SU-DHL-6 (cell line): ENCODE data around the gene TUFT1.

Experiments
- H2AFZ ChIP-seq: fragments of 200-600 bp; sonication (generic); 2 replicates; pipeline ENCODE4 v1.6.1; 2014; ENCODE audit warnings: low read depth, mild to moderate bottlenecking, moderate library complexity, mixed read lengths, antibody characterized with exemption, low read length; ENCODE audit not compliant: severe bottlenecking
- H3F3A ChIP-seq: fragments of 200-600 bp; shearing (Covaris generic); 2 replicates; pipeline ENCODE4 v1.6.0; 2016; ENCODE audit warnings: antibody characterized with exemption, mild to moderate bottlenecking; ENCODE audit not compliant: insufficient read depth
- H3K27ac ChIP-seq: fragments of 200-600 bp; sonication (generic); 2 replicates; pipeline ENCODE4 v1.5.1; 2016; ENCODE audit warnings: low read depth, mild to moderate bottlenecking, low read length, moderate library complexity, mixed read lengths
- H3K27me3 ChIP-seq: fragments of 200-600 bp; sonication (generic), shearing (Covaris generic); 2 replicates; pipeline ENCODE4 v1.6.0; 2014; ENCODE audit warnings: mild to moderate bottlenecking, low read length
- H3K36me3 ChIP-seq: fragments of 200-600 bp; sonication (generic); 2 replicates; pipeline ENCODE4 v1.6.1; 2014; ENCODE audit warnings: mild to moderate bottlenecking, low read length, mixed read lengths
- H3K4me2 ChIP-seq: fragments of 300-600, 200-600 bp; shearing (Covaris generic), sonication (generic); 2 replicates; pipeline ENCODE4 v1.6.0; 2014; ENCODE audit warnings: low read length, low read depth, mild to moderate bottlenecking; ENCODE audit not compliant: poor library complexity, severe bottlenecking
- H3K4me3 ChIP-seq: fragments of 200-600 bp; sonication (generic); 2 replicates; pipeline ENCODE4 v1.5.1; 2014; ENCODE audit warnings: antibody characterized with exemption, low read length, mild to moderate bottlenecking, mixed read lengths; ENCODE audit not compliant: insufficient read depth, poor library complexity, severe bottlenecking
- H3K79me2 ChIP-seq: fragments of 200-600 bp; sonication (generic); 2 replicates; pipeline ENCODE4 v1.6.1; 2014; ENCODE audit warnings: mild to moderate bottlenecking, low read length, moderate library complexity; ENCODE audit not compliant: insufficient read depth
- H3K9ac ChIP-seq: fragments of 200-600 bp; sonication (generic); 2 replicates; pipeline ENCODE4 v1.7.0; 2014; ENCODE audit warnings: mild to moderate bottlenecking, low read length
- H3K9me2 ChIP-seq: fragments of 200-600 bp; sonication (generic); replicated peaks from 2 replicates; pipeline ENCODE4 v1.6.1; 2014; ENCODE audit warnings: low read length; ENCODE audit not compliant: insufficient read depth
- H3K9me3 ChIP-seq: fragments of 200-600 bp; sonication (generic); 2 replicates; pipeline ENCODE4 v1.6.1; 2014; ENCODE audit warnings: low read length, mixed read lengths; ENCODE audit not compliant: insufficient read depth
- H4K20me1 ChIP-seq: fragments of 200-600 bp; sonication (generic); 2 replicates; pipeline ENCODE4 v1.6.1; 2014; ENCODE audit warnings: low read depth, mild to moderate bottlenecking, antibody characterized with exemption, low read length, moderate library complexity, mixed read lengths
- CTCF ChIP-seq: fragments of 200-600 bp; sonication (generic); IDR thresholded peaks from one replicate; pipeline ENCODE4 v1.5.1; 2017; ENCODE audit warnings: antibody characterized with exemption, mild to moderate bottlenecking, low read length, moderate library complexity; ENCODE audit not compliant: insufficient read depth, poor library complexity, severe bottlenecking
- EZH2phosphoT487 ChIP-seq: fragments of 200-600 bp; sonication (generic), shearing (Covaris generic); conservative IDR thresholded peaks from 2 replicates; pipeline ENCODE4 v1.6.1; 2018; ENCODE audit warnings: mild to moderate bottlenecking, antibody characterized with exemption, low read length, moderate library complexity, mixed read lengths

Gene TUFT1

GRCh38 chr1:151515265-151515664, 24.8 kb upstream of the TUFT1 start:
- Histone ChIP-seq H3K9me2 (no peaks in the 10 kb centered on the region), H3K36me3 (no peaks in the 10 kb centered on the region), H3K27me3 (no peaks in the 10 kb centered on the region), H4K20me1 (no peaks in the 10 kb centered on the region), H3K9me3 (no peaks in the 10 kb centered on the region), H3K4me2 (no peak overlapping the region), H3K9ac (no peak overlapping the region), H2AFZ (no peak overlapping the region), H3K79me2 (no peaks in the 10 kb centered on the region), H3F3A (peaks cover 6% of the 10 kb centered on the region; the same call in 1 of the 2 replicates), H3K4me3 (no peak overlapping the region), H3K27ac (no peak overlapping the region)
- no peak for TF ChIP-seq EZH2phosphoT487
- no peak for TF ChIP-seq CTCF

GRCh38 chr1:151516031-151516511, 24.0 kb upstream of the TUFT1 start:
- H3K27ac ChIP-seq, result no peak overlapping the region
- H3F3A ChIP-seq, result no peaks in the 10 kb centered on the region
- H3K4me2 ChIP-seq, result no peak overlapping the region
- H3K4me3 ChIP-seq, result no peak overlapping the region
- no peak for TF ChIP-seq EZH2phosphoT487
- TF ChIP-seq CTCF, result no peak
- H4K20me1 ChIP-seq, result no peaks in the 10 kb centered on the region
- no peak overlapping the region for H3K9ac ChIP-seq
- no peaks in the 10 kb centered on the region for H3K27me3 ChIP-seq
- H3K9me3 ChIP-seq, result no peaks in the 10 kb centered on the region
- H3K79me2 ChIP-seq, result no peaks in the 10 kb centered on the region
- no peaks in the 10 kb centered on the region for H3K36me3 ChIP-seq
- H2AFZ ChIP-seq, result no peak overlapping the region
- no peaks in the 10 kb centered on the region for H3K9me2 ChIP-seq

- H3K27me3 ChIP-seq, result no peaks in the 10 kb centered on the region
- H3K4me2 ChIP-seq, result no peak overlapping the region
- H3K36me3 ChIP-seq, result no peaks in the 10 kb centered on the region
- H3K27ac ChIP-seq, result no peak overlapping the region
- H3K9ac ChIP-seq, result no peak overlapping the region
- no peaks in the 10 kb centered on the region for H3K9me3 ChIP-seq
- H3K4me3 ChIP-seq, result no peak overlapping the region
- no peaks in the 10 kb centered on the region for H3K79me2 ChIP-seq
- no peaks in the 10 kb centered on the region for H3K9me2 ChIP-seq
- no peaks in the 10 kb centered on the region for H4K20me1 ChIP-seq
- TF ChIP-seq CTCF (no peak), EZH2phosphoT487 (no peak)
- H3F3A ChIP-seq, result no peaks in the 10 kb centered on the region
- no peak overlapping the region for H2AFZ ChIP-seq
These were observed 21.7 kb upstream of the TUFT1 start for GRCh38 chr1:151518431-151518830.
